GM18526 (cell line): ENCODE data around the gene NMNAT2.

Source experiments
- POLR2A ChIP-seq: IDR thresholded peaks from 3 replicates; pipeline ENCODE4 v1.6.1; 2011; ENCODE audit not compliant: insufficient read length; ENCODE audit errors: extremely low read depth

The NMNAT2 gene

DNA sequence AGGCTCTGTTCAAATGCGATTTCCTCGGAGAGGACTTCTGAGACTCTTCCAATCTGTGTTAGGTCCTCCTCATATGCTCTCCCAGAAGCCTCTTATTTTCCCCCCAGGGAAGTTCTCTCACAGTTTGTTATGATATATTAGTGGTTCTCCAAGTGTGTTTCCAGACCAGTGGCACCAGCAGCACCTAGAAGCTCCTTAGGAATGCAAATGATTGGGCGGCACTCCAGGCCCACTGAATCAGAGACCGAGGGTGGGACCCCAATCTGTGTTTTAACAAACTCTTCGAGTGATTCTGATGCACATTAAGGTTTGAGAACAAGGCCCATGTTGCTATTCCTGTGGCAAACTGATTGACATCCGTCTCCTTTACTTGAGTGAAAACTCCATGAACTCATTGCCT, 63.0 kb downstream of the NMNAT2 start:
- TF ChIP-seq POLR2A, result no peak

DNA sequence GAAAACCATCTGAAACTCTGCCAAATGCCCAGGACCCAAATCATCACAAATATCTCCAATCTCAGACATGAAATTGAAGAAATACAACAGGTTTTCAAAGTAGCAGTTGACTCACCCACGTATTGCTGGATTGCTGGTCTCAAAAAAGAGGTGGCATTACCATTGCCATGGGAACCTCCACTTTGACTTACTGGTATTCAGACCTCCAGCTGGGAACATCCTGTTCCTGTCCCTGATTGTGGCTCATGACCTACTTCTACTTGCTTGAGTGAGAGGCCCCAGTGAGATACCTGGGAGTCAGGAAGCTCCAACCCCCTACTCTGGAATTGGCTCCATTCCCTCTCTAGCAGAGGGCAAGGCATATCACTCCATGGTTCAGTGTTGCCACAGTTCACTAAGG, 64.6 kb downstream of the NMNAT2 start:
- TF ChIP-seq POLR2A, result no peak

DNA sequence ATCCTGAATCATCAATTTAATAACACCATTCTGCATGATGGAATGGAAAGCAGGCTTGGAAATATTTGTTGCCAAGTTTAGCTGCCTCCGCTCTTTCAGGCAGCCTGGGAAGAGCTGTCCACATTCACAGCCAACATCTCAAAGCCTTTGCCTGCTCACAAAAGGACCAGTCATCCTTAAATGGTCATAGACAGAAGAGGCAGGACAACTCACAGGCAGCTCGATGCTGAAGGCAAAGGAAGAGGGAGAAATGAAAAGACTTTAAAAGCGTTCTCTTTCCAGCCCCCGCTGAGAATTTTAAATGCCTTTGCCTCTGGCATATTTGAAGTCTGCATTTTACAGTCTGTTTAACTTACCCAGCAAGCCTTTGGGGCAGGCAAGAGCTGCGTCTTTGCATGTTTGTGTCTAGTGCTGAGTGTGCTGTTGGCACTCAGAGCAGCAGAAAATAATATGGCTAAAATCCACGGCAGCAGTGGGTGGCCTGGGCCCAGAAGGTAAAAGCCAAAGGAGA, 68.9 kb downstream of the NMNAT2 start:
- TF ChIP-seq POLR2A, result no peak

DNA sequence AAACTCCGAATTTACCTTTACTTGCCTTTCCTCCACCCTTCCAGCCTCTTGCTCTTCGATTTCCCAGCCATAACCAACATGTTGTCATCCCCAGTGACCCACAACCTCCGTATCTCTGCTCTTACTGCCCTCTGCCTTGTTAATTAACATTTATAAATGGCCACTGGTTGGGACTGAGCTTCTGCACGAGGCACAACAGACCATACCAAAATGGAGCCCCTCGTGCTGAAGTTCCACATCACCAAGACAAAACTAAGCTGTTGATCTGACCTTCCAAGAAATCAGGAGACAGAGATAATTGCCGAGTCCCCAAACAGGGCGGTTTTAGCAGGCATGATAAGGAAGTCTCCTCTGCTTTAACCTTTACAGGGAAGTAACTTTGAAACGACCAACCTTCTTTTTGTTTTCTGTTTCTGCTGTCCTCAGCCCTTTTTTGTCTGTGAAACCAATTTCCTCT, 71.9 kb downstream of the NMNAT2 start:
- TF ChIP-seq POLR2A, result no peak

DNA sequence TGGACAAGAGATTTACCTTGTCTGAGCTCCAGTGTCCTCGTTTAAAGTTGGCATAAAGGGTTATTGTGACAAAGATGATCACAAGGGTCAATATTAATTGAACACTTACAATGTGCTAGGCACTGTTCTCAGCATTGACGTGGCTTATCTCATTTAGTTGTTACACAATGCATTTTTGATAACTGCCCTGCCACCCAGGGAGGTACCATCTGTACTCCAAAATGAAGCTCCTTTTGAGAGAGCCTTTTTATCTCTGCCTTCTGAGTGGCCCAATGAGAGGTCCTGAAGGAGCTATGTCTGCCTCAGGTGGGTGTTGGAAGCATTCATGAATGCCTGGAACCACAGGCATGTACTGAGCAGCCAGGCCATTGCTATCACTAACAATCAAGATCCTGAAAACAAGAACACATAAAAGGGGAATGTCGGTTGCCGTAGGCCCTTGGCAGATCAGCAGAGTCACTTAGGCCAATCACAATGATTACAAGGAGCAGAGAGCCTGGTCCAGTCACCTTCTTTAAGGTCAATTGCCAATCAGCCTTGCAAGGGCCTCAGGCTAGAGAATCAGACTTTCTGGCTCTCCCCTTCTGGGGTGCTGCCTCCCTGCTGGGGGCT, 78.5 kb downstream of the NMNAT2 start:
- no peak for TF ChIP-seq POLR2A

DNA sequence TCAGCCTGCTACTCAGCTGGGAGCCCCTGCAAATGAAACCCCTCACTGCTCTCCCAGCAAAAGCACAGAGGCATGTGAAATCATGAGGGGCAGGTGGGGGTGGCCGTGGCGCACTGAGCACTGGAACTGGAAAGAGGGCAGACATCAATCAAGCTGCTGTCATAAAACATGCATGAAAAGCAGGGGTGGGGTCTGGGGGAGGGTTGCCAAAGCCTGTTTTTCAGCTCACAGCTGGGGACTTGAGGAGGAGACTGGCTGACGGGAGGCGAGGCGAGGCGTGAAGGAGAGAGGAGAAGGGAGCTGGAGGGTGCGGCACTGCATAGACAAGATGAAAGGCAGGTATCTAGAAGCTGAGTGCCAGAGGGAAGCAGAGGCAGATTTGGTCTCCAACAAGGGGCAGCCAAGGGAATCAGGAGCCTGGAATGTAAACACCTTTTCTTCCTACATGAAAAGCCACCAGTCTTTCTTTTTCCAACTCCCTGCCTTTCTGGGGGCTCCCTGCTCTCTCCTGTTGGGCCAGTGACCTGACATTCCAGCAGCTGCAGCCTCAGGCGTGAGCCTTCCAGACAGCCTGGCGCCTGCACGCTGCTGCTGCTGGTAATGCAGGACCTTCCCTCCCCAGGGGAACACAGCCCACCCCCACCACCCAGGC, 87.0 kb downstream of the NMNAT2 start:
- TF ChIP-seq POLR2A, result no peak

DNA sequence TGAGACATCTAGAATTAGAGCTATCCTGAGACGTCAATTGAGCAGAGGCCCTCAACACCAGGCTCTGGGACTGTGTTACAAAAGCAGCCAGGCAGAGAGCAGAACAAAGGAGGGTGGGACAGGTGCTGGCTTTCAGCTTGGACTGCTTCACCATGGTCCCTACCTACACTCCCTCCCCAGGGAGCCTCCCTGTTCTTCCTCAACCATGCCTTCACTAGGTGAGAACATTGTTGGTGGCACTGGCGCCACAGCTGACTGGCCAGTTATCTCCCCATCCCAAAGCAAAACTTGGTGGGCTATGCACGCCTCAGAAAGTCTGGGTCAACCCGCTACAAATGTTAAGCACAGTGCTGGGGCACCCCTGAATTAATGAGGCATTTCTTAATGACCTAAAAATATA, 87.8 kb downstream of the NMNAT2 start:
- TF ChIP-seq POLR2A, result no peak

DNA sequence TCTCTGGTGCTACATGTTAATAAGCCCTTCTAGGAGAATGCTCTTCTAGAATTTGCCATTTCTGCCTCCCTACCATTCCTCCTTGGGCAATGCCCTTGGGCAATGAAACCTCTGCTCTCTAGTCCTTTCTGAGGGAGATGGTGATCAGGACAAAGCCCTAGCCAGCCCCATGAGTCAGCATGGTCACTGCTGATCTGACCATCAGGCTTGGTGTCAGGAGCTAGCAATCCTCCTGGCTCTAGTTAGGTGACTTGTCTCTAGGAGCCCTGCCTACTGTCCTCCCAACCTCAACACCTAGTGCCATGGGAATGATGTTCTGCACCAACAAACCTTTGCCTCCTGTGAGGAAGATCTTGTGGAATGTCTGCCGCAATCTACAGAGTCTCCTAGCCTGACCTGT, 89.8 kb downstream of the NMNAT2 start:
- no peak for TF ChIP-seq POLR2A

DNA sequence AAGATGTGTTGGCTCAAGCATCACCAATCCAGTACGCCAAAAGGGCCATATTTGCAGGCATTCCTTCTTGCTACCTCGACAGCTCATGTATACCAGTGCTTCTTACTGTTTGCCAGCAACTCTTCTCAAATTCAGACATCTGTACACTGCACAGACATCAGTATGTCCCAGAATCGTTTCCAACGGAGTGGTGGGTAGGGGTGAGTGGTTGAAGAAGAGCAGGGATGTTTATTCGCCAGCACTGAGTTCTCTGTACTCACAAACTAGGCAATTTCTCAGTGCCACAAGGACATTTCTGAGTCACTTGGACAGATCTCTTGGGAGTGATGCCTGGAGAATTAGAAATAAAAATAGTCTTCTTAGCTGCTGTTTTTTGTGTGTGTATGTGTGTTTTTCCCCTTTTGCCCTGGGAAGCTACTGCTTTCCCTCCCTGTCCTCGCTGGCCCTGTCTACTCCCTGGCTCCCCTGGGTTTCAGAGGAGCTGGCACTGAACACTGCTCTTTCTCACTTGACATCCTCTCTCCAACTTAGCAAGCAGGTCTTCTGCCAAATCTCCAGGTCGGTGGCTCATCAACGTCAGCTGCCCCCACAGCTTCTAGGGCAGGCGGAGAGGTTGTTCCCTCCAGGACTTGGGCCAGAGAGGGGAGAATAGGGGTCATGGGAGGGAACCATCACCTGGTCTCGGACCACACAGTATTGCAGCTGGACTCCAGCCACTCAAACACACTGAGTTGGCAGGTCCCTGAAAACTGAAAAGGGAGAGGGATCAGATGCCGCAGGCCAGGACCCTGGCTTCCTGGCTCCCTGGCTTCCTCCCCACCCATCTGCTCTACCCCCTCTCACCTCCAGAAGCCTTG, 90.5 kb downstream of the NMNAT2 start:
- no peak for TF ChIP-seq POLR2A

DNA sequence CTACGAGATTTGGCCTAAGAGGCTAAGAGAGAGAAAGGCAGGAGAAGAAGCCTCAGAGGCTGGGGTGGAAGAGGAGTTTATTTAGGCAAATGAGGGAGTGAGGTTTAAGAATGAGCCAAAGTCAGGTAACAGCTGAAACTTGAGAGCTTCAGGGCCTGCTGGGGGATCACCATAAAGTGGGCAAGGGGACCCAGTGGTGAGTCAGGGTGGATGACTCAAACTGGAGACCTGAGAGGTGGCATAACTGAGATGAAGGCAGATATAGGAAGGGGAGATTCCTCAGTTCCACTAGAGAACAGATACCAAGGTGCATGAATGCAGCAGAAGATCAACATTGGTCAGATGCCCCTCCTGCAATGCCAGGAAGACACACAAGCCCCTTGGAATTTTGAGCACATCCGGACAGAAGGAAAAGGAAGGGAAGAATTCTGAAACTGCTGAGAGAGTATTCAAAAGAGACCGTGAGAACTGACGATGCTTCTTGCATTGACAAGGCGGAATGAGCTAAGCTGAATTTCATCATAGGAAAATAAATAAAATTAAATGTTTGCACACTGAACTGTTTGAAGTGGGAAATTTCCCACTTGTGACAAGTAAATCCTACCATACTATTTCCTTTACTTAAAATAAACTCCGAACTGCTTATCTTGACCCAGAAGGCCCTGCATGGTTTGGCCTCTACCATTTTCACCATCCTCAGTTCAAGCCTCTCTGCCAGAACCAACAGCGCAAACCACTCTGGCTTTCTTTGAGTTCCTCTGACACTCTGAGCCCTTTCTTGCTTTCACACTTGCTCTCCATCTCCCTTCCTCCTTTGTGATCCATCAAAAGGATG, 94.1 kb downstream of the NMNAT2 start:
- no peak for TF ChIP-seq POLR2A

DNA sequence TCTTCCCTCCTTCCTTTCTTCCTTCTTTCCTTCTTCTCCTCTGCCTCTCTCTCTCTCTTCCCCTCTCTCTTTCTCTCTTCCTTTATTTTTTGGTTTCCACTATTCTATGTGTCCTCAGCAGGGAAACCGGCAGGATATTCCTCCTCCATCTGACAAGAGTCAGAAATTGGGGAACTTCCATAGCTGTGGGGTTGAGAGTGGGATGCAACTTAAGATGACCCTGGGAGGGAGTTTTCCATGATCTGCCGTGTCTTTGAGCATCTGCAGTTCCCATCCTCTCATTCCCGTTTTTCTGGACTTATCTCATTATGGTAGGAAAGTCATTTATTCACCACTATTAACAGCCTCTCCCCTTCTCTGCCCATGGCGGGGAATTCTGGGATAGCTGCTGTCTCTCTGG, 98.6 kb downstream of the NMNAT2 start:
- TF ChIP-seq POLR2A, result no peak

DNA sequence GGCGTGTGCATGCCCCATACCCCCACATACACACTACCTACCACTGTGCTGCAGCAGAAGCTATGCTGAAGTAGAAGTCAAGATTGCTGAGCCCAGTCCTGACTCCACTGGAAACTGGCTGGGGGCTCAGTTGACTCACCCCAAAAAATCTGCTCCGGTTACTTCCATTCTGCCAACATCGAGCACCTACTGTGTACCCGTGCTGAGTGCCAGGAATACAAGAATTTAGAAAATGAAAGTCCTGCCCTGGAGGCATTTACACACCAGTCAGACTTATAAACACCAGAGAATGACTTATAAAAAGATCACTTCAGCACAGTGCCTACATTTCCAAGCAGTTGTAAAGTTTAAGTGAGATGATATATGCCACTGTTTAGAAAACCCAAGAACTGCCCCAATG, 99.1 kb downstream of the NMNAT2 start:
- no peak for TF ChIP-seq POLR2A

DNA sequence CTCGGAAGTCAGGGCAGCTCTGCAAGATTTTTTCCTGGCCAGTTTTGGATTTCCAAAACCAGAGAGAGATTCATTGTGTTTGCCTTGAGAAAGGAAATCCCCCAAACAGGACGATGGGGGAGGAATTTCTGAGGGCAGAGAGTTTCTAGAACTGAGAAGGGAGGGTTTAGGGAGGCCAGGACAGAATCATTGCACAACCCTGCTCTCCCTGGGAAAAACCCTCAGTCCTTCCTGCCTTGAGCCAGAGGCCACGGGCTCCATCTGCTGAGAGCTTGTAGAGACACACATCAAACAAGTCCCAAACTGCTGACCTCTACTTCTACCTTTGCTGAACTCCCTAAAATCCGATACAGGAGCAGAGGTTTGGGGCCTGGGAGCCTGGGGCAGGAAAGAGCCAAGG, 99.7 kb downstream of the NMNAT2 start:
- no peak for TF ChIP-seq POLR2A

DNA sequence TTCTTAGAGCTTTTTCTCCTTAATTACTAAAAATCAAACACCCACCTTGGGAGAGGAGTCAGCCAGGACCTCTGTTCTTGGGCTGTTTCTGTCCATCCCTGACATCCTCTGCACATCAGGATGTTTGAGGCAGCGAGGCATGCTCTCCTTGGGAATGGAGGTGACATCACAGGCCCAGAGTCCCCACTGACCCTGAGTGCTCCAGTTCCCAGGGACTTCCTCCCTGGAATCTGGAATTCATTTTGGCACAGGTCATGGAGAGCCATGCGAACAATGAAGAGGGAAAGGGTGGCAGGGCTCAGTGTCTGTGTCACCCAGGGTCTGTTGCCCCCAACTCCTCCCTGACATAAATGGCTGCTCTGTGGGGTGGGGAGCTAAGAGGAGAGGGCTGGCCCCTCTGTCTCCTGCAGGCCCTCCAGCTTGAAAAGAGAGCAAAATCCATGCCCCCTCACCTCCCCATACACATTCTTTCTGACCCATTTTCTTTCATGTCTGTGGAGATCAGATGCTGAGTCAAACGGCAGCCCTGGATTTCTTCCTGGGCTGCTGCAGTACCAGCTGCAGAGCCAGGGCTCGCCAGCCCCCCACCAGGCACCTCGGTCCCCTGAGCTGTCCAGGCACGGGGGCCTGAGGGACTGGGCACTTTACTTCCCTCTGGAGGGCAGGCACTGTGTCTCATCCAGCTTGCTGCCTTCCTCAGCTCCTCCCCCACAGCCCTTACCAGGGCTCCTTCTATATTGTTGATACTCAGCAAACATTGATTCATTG, 102.0 kb downstream of the NMNAT2 start:
- TF ChIP-seq POLR2A, result no peak
